Suprapubic skin (tissue), 4 donors: ENCODE results near the gene LEFTY1. TPM values are rescaled to one million over a fixed set of nuclear protein-coding genes. Genes with fewer than 3 reads are reported as not detected.
"Not testable (repeated sequence)": the region's sequence is repeated elsewhere in the genome, so short reads cannot be mapped to it uniquely, and the experiment has no call there.

Source experiments
- DNase-seq, 2 donors: peaks; one replicate each; pipeline ENCODE4 v3.0.0-alpha.2; 2019; ENCODE audit warnings: low spot score in 2 of 2
- H3K27ac ChIP-seq: fragments of 200-600 bp; sonication (generic); one replicate; pipeline ENCODE4 v1.5.1; 2019
- H3K27me3 ChIP-seq: fragments of 200-600 bp; sonication (generic); one replicate; pipeline ENCODE4 v1.5.1; 2019
- H3K36me3 ChIP-seq: fragments of 200-600 bp; sonication (generic); one replicate; pipeline ENCODE4 v1.5.1; 2019
- H3K4me1 ChIP-seq: fragments of 200-600 bp; sonication (generic); one replicate; pipeline ENCODE4 v1.5.1; 2019
- H3K4me3 ChIP-seq: fragments of 200-600 bp; sonication (generic); one replicate; pipeline ENCODE4 v1.5.1; 2019; ENCODE audit warnings: mild to moderate bottlenecking
- H3K9me3 ChIP-seq: fragments of 200-600 bp; sonication (generic); one replicate; pipeline ENCODE4 v1.5.1; 2019
- EP300 ChIP-seq: sonication (generic); formaldehyde crosslinking; IDR thresholded peaks from one replicate; pipeline ENCODE4 v1.6.1; 2017; ENCODE audit warnings: antibody characterized with exemption
- POLR2A ChIP-seq, 2 donors: fragments of 450-650 bp; IDR thresholded peaks; one replicate each; pipeline ENCODE4 v1.6.1; 2017; ENCODE audit warnings: antibody characterized with exemption in 2 of 2, mild to moderate bottlenecking in 2 of 2, moderate library complexity in 2 of 2
- POLR2AphosphoS5 ChIP-seq, 3 donors: sonication (generic); formaldehyde crosslinking; IDR thresholded peaks; one replicate each; pipeline ENCODE4 v1.6.1; 2017; ENCODE audit warnings: antibody characterized with exemption in 3 of 3
- WGBS: methylation state at CpG from one replicate; pipeline ENCODE4 v1.1.5; 2018; 5-methylcytosine and 5-hydroxymethylcytosine counted together
- total RNA-seq, 4 donors: library from RNA; depleted of rRNA; stranded (reverse); fragments of >200 nt; gene quantifications; one replicate each; pipeline ENCODE4 v1.1.0, GENCODE V29; 2016
- TF ChIP-seq, protein P1 (sequence below), 2 donors: fragments of 200-600 bp in 1 of 2; fragments of 450-650 bp in 1 of 2; sonication (generic) in 1 of 2; IDR thresholded peaks; one replicate each; pipeline ENCODE4 v1.5.1; 2016 to 2019; ENCODE audit warnings: antibody characterized with exemption in 2 of 2, mild to moderate bottlenecking in 1 of 2, moderate library complexity in 1 of 2

Gene LEFTY1
- not detected for total RNA-seq

DNA sequence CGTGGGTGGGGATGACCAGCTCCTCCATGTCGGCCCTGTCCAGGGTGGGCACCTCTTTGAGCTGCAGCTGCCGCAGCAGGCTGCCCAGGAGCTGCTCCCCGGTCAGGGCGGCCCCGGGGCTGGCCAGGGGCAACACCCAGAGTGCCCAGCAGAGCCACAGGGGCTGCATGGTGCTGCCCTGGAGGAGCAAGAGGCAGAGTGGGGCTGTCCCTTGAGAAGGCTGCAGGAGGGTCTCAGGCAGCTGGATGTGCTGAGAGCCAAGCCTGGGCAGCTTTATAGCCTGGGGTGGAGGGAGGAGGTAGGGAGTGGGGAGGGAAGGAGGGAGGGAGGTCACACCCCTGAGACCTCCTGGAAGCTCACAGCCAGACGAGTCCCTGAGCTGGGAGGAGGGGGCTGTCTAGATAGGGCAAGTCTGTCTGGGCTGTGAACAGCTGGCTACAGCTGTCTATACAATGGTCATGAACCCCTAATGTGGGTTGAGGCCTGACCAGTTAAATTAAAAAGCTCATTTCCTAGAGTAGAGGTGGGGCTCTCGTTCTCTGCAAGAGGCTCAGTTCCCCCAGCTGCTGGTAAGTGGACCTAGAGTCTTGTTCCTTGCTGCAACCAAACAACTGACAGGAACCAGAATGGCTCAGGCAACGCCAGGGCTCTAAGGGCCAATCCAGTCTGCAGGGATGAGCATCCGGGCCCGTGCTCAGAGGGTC, at the start of gene LEFTY1:
Gene LEFTY1, minus strand, starts transcription at position 249 of the 704 bp plus-strand sequence. Its CDS starts 80 bp downstream, at position 169.
- 90% methylated on average over 6 of the region's 11 CpGs for WGBS
- Histone ChIP-seq H3K36me3 (no peaks in the 10 kb centered on the region), H3K27me3 (no peaks in the 10 kb centered on the region), H3K4me1 (no peaks in the 10 kb centered on the region), H3K9me3 (no peaks in the 10 kb centered on the region), H3K4me3 (no peak within 1 kb of the TSS), H3K27ac (no peak within 1 kb of the TSS)
- no peak for DNase-seq
- TF ChIP-seq, protein P1, sequence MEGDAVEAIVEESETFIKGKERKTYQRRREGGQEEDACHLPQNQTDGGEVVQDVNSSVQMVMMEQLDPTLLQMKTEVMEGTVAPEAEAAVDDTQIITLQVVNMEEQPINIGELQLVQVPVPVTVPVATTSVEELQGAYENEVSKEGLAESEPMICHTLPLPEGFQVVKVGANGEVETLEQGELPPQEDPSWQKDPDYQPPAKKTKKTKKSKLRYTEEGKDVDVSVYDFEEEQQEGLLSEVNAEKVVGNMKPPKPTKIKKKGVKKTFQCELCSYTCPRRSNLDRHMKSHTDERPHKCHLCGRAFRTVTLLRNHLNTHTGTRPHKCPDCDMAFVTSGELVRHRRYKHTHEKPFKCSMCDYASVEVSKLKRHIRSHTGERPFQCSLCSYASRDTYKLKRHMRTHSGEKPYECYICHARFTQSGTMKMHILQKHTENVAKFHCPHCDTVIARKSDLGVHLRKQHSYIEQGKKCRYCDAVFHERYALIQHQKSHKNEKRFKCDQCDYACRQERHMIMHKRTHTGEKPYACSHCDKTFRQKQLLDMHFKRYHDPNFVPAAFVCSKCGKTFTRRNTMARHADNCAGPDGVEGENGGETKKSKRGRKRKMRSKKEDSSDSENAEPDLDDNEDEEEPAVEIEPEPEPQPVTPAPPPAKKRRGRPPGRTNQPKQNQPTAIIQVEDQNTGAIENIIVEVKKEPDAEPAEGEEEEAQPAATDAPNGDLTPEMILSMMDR (IDR thresholded peaks at IDR 0.05), result no peak
- TF ChIP-seq EP300 (no peak), POLR2A (IDR thresholded peaks at IDR 0.05) (no peak), POLR2AphosphoS5 (IDR thresholded peaks at IDR 0.05) (no peak)

DNA sequence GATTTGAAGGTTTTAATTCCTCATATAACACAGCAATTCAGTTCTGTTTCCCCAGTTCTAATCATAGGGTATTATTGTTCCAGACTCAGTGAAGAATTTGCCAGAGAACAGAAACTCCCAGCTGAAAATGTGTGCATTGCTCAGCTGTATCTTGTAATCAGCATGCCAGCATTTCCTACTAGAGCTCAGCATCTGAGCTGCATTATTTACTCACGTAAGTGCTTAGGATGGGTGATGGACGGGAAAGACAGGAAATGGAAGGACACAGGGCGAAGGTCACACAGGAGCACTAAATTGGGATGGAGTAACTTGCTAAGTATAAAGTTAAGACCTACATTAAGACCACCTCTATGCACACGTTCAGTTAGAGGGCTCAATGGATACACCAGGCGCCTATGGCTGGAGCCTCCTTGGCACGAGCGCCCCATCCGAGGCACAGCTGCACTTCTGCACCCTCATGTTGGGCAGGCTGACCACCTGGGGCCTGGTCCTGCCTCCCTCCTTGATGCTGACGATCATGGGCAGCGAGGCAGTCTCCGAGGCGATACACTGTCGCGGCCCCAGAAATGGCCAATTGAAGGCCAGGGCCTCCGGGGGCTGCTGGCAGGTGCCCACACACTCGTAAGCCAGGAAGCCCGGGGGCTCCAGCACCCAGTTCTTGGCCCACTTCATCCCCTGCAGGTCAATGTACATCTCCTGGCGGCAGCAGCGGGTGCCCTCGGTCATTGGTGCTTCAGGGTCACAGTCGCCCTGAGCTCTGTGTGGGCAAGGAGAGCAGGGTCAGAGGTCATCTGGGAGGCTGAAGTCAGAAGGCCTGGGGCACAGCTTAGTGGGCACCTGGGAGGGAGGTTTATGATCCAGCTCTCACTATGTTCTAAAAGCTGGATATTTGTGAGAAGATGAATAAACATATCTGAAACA, 48.4 kb upstream of the LEFTY1 start:
- TF ChIP-seq EP300, result no peak
- no peak for TF ChIP-seq POLR2AphosphoS5 (IDR thresholded peaks at IDR 0.05)
- no peak for TF ChIP-seq POLR2A (IDR thresholded peaks at IDR 0.05)
- TF ChIP-seq, protein P1 (IDR thresholded peaks at IDR 0.05), result no peak
- no peak for DNase-seq
- Histone ChIP-seq H3K4me3 (no peak overlapping the region), H3K36me3 (no peaks in the 10 kb centered on the region), H3K27me3 (no peaks in the 10 kb centered on the region), H3K9me3 (no peaks in the 10 kb centered on the region), H3K4me1 (peaks cover 19% of the 10 kb centered on the region), H3K27ac (no peak overlapping the region)
- 89% methylated on average over 19 of the region's 21 CpGs for WGBS

- Histone ChIP-seq H3K4me1 (peaks cover 14% of the 10 kb centered on the region), H3K9me3 (no peaks in the 10 kb centered on the region), H3K27ac (no peak overlapping the region), H3K27me3 (no peaks in the 10 kb centered on the region), H3K4me3 (no peak overlapping the region), H3K36me3 (no peaks in the 10 kb centered on the region)
- DNase-seq, result no peak
- WGBS, result 51% methylated on average over 3 of the region's 3 CpGs
- no peak for TF ChIP-seq EP300
- TF ChIP-seq, protein P1 (IDR thresholded peaks at IDR 0.05), result no peak
- TF ChIP-seq POLR2A (IDR thresholded peaks at IDR 0.05), result no peak
- no peak for TF ChIP-seq POLR2AphosphoS5 (IDR thresholded peaks at IDR 0.05)
Observed at GRCh38 chr1:225936523-225936922, 47.6 kb upstream of the LEFTY1 start.

- WGBS, result 44% methylated on average over 8 of the region's 8 CpGs
- not testable (repeated sequence) for H3K27me3 ChIP-seq, H3K36me3 ChIP-seq, DNase-seq, H3K27ac ChIP-seq, H3K4me3 ChIP-seq, H3K9me3 ChIP-seq
- peaks cover 11% of the 10 kb centered on the region for H3K4me1 ChIP-seq
Observed at GRCh38 chr1:225936086-225936485, 47.1 kb upstream of the LEFTY1 start.

DNA sequence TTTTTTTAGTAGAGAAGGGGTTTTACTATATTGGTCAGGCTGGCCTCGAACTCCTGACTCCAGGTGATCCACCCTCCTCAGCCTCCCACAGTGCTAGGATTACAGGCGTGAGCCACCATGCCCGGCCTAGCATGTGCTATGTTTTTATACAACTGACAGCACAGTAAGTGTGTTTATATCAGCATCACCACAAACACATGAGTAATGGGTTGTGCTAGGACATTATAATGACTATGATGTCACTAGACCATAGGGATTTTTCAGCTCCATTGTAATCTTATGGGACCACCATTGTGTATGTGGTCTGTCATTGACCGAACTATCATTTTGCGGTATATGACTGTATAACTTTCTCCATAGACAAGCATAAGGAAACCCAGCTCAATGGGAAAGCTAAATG, 45.8 kb upstream of the LEFTY1 start:
- H3K36me3 ChIP-seq, result no peaks in the 10 kb centered on the region
- no peak overlapping the region for H3K27ac ChIP-seq
- no peaks in the 10 kb centered on the region for H3K9me3 ChIP-seq
- peaks cover 3% of the 10 kb centered on the region for H3K4me1 ChIP-seq
- TF ChIP-seq EP300, result no peak
- no peak for TF ChIP-seq POLR2A (IDR thresholded peaks at IDR 0.05)
- TF ChIP-seq POLR2AphosphoS5 (IDR thresholded peaks at IDR 0.05), result no peak
- TF ChIP-seq, protein P1 (IDR thresholded peaks at IDR 0.05), result no peak
- 99% methylated on average over 5 of the region's 5 CpGs for WGBS
- DNase-seq, result no peak
- H3K27me3 ChIP-seq, result no peaks in the 10 kb centered on the region
- H3K4me3 ChIP-seq, result no peak overlapping the region
